ELF-1 (cell line): ENCODE results near the gene TM4SF20.
A peak's percentile ranks its signal among the peaks of the same experiment; 100 is the strongest.

ENCODE experiments used
- DNase-seq: peaks from one replicate; pipeline ENCODE4 v3.0.0-alpha.2; 2016; ENCODE audit warnings: low read depth, low spot score

TM4SF20 gene

GRCh38 chr2:227379095-227379494 is at the start of gene TM4SF20:
Gene TM4SF20 (minus strand): TSS chr2:227379306. CDS start chr2:227379268, 38 bp downstream.
- no peak for DNase-seq

GRCh38 chr2:227428731-227429285 is 49.7 kb upstream of the TM4SF20 start:
- DNase-seq, result no peak

GRCh38 chr2:227423656-227424499 is 44.8 kb upstream of the TM4SF20 start:
- DNase-seq, result no peak

GRCh38 chr2:227420087-227421052 is 41.3 kb upstream of the TM4SF20 start:
- no peak for DNase-seq

- no peak for DNase-seq
Observed at GRCh38 chr2:227416701-227417100, 37.6 kb upstream of the TM4SF20 start.

- no peak for DNase-seq
Observed at GRCh38 chr2:227415538-227416424, 36.7 kb upstream of the TM4SF20 start.

- no peak for DNase-seq
Observed at GRCh38 chr2:227414846-227415245, 35.7 kb upstream of the TM4SF20 start.

- no peak for DNase-seq
Observed at GRCh38 chr2:227413371-227413770, 34.3 kb upstream of the TM4SF20 start.

- no peak for DNase-seq
Observed at GRCh38 chr2:227412877-227413276, 33.8 kb upstream of the TM4SF20 start.

GRCh38 chr2:227411990-227412350 is 32.9 kb upstream of the TM4SF20 start:
- DNase-seq, result no peak

GRCh38 chr2:227411320-227411989 is 32.3 kb upstream of the TM4SF20 start:
- DNase-seq, result no peak

- DNase-seq, result no peak
Observed at GRCh38 chr2:227410191-227410590, 31.1 kb upstream of the TM4SF20 start.

GRCh38 chr2:227407591-227408151 is 28.6 kb upstream of the TM4SF20 start:
- peak; percentile 83 for DNase-seq

- peak; percentile 85 for DNase-seq
Observed at GRCh38 chr2:227406177-227407031, 27.3 kb upstream of the TM4SF20 start.

GRCh38 chr2:227404585-227405271 is 25.6 kb upstream of the TM4SF20 start:
- no peak for DNase-seq

GRCh38 chr2:227402959-227403358 is 23.9 kb upstream of the TM4SF20 start:
- no peak for DNase-seq

- DNase-seq, result no peak
Observed at GRCh38 chr2:227402321-227402720, 23.2 kb upstream of the TM4SF20 start.

- no peak for DNase-seq
Observed at GRCh38 chr2:227401550-227401949, 22.4 kb upstream of the TM4SF20 start.
